NCI-H526 (cell line): ENCODE measurements around the gene CAMK2B.
"Not testable (repeated sequence)": the region's sequence is repeated elsewhere in the genome, so short reads cannot be mapped to it uniquely, and the experiment has no call there.

ENCODE experiments used
- DNase-seq, 2 experiments: peaks; one replicate each; lab custom pipeline; 2025; lab: John Stamatoyannopoulos, UW

CAMK2B gene

GRCh38 chr7:44191171-44191570 lies 134.2 kb downstream of the CAMK2B start:
- DNase-seq, result no peak

GRCh38 chr7:44189993-44190872 lies 135.2 kb downstream of the CAMK2B start:
- no peak for DNase-seq

DNA sequence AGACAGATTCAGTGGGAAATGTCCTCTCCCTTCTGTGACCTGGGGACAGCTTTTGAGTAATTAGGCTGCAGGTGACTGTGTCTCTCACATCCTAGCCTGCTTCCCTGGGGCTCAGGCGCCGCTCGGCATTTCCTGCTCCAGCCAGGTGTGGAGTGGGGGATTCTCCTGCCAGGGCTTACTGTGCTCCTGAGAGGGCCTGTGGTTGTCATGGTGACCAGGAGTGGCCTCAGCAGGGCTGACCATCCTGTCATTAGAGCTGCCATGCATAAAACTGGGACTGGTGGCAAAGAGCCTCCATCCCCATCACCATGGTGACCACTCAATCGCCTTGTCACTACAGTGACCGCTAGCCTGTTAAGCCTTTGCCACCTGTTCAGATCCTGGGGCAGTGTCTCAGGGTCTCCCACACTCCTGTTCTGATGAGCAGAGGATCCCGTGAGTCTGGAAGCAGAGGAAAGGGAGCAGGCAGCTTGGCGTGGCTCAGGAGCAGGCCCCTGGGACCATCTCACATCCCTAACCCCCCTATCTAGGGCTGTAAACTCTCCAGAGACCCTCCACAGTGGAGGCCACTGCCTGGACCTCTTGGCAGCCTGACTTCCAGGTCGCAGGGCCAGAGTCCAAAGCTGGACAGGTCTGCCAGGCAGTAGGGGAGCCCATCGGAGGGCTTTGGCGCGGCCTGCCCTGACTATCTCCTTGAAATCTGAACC lies 136.0 kb downstream of the CAMK2B start, which contains the start of gene GCK:
GCK (minus strand) TSS at position 154 of the 707 bp plus-strand sequence. CDS start 486 bp downstream, outside the sequence.
- DNase-seq, result no peak

- no peak for DNase-seq
Observed at GRCh38 chr7:44188480-44189225, 136.7 kb downstream of the CAMK2B start.

- DNase-seq, result no peak
Observed at GRCh38 chr7:44187636-44188416, 137.6 kb downstream of the CAMK2B start.

GRCh38 chr7:44186736-44187135 lies 138.7 kb downstream of the CAMK2B start:
- no peak for DNase-seq

- no peak for DNase-seq
Observed at GRCh38 chr7:44185729-44186128, 139.7 kb downstream of the CAMK2B start.

- no peak for DNase-seq
Observed at GRCh38 chr7:44184873-44185446, 140.4 kb downstream of the CAMK2B start.

GRCh38 chr7:44184206-44184872 lies 141.1 kb downstream of the CAMK2B start:
- no peak for DNase-seq

DNA sequence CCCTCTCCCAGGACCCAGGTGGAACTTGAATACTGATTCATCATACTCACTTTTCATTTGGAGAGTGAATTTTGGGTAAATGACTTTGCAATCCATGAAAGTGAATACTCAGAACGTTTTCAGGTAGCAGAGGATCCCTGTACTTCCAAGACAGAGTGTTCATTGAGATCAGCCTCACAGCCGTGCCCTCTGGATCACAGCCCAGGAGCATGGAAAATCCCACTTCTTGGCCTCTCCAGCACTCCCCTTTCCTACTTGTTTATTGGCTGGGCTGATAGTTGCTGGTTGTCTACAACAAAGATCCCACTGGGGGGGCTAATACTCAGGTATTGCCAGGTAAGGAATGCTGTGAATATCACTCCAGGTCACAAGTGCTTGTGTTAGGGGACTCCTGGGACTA lies 142.0 kb downstream of the CAMK2B start:
- DNase-seq, result no peak

- DNase-seq, result no peak
Observed at GRCh38 chr7:44182827-44183226, 142.6 kb downstream of the CAMK2B start.

- DNase-seq, result no peak
Observed at GRCh38 chr7:44180631-44181030, 144.8 kb downstream of the CAMK2B start.

- DNase-seq, result no peak
Observed at GRCh38 chr7:44177570-44178131, 147.7 kb downstream of the CAMK2B start.

DNA sequence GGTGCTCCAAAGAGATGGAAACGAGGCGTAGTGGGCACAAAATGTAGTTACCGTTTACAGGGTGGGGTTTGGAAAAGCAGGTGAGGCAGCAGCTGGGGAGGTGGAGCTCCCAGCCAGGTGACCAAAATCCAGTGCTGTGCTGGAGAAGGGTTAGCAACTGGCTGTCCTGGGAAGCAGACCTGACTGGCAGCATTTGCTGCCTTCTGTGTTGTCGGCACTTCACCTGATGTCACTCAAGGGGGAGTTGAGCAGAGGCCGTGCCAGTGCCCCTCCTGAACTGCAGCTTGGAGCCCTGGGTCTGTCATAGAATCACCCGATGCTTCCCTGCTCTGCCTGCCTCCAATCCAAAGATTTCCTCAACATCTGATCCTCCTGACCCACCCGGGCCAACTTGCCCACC lies 148.9 kb downstream of the CAMK2B start:
- DNase-seq, result no peak

DNA sequence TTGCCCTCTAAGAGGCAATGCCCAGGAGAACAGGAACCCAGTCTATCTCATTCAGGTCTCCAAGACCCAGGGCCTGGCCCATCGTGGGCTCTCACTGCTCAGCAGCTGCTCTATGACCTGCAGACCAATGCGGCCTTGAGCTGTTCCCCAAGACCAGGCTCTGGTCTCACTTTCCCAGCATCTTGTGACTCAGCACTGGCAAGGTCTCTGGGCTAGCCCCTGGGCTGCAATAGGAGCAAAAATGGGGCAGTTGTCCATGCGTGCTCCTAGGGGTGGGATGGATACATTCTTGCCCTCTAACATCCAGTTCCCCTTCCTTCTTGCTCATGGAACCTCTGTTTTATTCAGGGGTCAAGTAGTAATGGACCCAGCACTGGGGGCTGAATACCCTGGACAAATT lies 149.7 kb downstream of the CAMK2B start:
- no peak for DNase-seq

DNA sequence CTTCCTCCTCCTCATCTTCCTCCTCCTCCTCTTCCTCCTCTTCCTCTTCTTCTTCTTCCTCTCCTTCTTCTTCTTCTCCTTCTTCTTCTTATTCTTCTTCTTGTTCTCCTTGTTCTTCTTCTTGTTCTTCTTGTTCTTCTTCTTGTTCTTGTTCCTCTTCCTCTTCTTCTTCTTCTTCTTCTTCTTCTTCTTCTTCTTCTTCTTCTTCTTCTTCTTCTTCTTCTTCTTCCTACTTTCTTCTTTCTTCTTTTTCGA lies 150.8 kb downstream of the CAMK2B start:
- not testable (repeated sequence) for DNase-seq

GRCh38 chr7:44173911-44174693 lies 151.3 kb downstream of the CAMK2B start:
- no peak for DNase-seq

DNA sequence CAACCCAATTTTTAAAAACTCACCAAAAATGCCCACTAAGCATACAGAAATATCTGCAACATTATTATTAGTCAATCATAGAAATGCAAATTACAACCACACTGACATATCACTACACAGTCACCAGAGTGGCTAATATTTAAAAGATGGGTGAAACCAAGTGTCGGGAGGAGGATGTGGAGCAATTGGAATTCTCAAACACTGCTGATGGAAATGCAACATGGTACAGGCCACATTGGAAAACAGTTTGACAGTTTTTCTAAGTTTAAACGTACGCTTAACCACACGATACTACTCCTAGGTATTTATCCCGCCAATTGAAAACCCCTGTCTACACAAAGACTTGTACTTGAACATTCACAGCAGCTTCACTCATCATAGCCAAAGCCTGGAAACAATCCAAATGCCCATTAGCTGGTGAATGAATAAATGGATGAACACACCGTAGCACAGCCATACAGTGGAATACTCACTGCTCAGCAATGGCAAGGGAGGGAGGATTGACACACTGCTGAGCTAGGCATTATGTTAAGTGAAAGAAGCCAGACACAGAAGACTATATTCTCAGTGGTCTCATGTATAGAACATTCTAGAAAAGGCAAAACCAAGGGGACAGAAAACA lies 152.5 kb downstream of the CAMK2B start:
- DNase-seq, result no peak

DNA sequence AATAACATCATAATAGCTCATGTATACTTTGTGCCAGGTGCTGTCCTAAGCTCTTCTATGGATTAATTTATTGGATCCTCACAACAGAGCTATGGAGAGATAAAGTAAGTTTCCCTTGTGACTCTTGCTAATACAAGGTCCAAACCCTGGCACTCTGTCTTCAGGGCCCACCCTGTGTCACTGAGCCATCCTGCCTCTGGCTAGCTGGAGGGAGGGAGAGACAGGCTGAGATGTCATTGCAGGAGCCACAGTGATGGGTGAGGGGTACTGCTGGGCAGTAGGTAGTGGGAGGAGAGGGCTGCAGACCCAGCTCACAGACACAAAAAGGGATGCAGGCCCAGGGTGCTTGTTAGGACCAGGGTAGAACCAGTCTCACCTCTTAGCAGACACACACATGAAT lies 153.0 kb downstream of the CAMK2B start:
- no peak for DNase-seq
